HFFc6 (cell line): ENCODE measurements around the gene RAD51B. TPM values are rescaled to one million over a fixed set of nuclear protein-coding genes. Genes with fewer than 3 reads are reported as not detected.

Source experiments
- DNase-seq: peaks from one replicate; pipeline ENCODE4 v3.0.0-alpha.2; 2018
- H3K27ac Mint-ChIP-seq: 2 replicates; pipeline ENCODE4 v1.8.0; 2020; ENCODE audit warnings: mild to moderate bottlenecking, mixed read lengths
- H3K27me3 Mint-ChIP-seq: 2 replicates; pipeline ENCODE4 v1.8.0; 2021; ENCODE audit warnings: mild to moderate bottlenecking, moderate library complexity, mixed read lengths; ENCODE audit not compliant: insufficient read depth
- H3K36me3 Mint-ChIP-seq: 2 replicates; pipeline ENCODE4 v1.8.0; 2021; ENCODE audit warnings: low read depth, mixed read lengths
- H3K4me1 Mint-ChIP-seq: 2 replicates; pipeline ENCODE4 v1.8.0; 2020; ENCODE audit warnings: low read depth, mixed read lengths
- H3K4me3 Mint-ChIP-seq: 2 replicates; pipeline ENCODE4 v1.8.0; 2020; ENCODE audit warnings: mild to moderate bottlenecking, moderate library complexity, mixed read lengths
- H3K9me3 Mint-ChIP-seq: 2 replicates; pipeline ENCODE4 v1.8.0; 2020; ENCODE audit warnings: mild to moderate bottlenecking, mixed read lengths
- total RNA-seq, 6 experiments: library from RNA; stranded (reverse); fragmentation: NEBNext Ultra II Directional; extraction: Animal tissue kit (Norgen Biotek cat#: 25700); gene quantifications; 2 replicates in 1 of 6; 3 replicates in 5 of 6; pipeline ENCODE4 v1.2.3, GENCODE V29; 2021
- TF ChIP-seq, protein P1 (sequence below): fragments of 200-600 bp; sonication (generic); IDR thresholded peaks from 2 replicates; pipeline ENCODE4 v1.5.0; 2021; ENCODE audit warnings: antibody characterized with exemption, mild to moderate bottlenecking

The RAD51B gene
- total RNA-seq, 6 experiments from 2014 or later, result 7.1 to 12.4 (median 9.6) TPM

GRCh38 chr14:68511129-68512047, 691.8 kb downstream of the RAD51B start:
- no peaks in the 10 kb centered on the region; the same call in 1 of the 2 replicates for H3K36me3 Mint-ChIP-seq
- no peaks in the 10 kb centered on the region for H3K27me3 Mint-ChIP-seq
- no peak for DNase-seq
- H3K4me1 Mint-ChIP-seq, result peaks cover 58% of the 10 kb centered on the region
- TF ChIP-seq, protein P1, sequence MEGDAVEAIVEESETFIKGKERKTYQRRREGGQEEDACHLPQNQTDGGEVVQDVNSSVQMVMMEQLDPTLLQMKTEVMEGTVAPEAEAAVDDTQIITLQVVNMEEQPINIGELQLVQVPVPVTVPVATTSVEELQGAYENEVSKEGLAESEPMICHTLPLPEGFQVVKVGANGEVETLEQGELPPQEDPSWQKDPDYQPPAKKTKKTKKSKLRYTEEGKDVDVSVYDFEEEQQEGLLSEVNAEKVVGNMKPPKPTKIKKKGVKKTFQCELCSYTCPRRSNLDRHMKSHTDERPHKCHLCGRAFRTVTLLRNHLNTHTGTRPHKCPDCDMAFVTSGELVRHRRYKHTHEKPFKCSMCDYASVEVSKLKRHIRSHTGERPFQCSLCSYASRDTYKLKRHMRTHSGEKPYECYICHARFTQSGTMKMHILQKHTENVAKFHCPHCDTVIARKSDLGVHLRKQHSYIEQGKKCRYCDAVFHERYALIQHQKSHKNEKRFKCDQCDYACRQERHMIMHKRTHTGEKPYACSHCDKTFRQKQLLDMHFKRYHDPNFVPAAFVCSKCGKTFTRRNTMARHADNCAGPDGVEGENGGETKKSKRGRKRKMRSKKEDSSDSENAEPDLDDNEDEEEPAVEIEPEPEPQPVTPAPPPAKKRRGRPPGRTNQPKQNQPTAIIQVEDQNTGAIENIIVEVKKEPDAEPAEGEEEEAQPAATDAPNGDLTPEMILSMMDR, result no peak; the same call in 1 of the 2 replicates
- H3K4me3 Mint-ChIP-seq, result no peak overlapping the region
- no peaks in the 10 kb centered on the region for H3K9me3 Mint-ChIP-seq
- H3K27ac Mint-ChIP-seq, result peak overlapping the region; percentile 94

DNA sequence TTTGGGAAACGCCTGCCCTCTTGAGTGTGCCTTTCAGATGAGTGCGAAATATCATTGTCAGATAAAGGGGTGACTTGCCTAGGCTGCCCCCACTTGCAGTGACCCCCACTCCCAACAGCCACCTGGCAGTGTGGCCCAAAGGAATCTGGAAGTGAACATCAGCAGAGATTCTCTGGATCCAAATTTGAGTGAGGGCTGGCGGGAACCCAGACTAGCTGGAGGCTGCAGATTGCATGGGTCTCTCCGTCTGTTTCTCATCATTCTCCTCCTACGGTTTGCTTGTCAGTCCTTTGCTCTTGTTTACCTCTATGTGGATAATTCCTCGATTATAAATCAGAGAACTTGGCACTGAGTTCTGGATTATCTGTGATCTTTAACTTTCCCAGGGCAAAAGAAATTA, 692.5 kb downstream of the RAD51B start:
- no peak overlapping the region for H3K27ac Mint-ChIP-seq
- no peaks in the 10 kb centered on the region for H3K27me3 Mint-ChIP-seq
- DNase-seq, result no peak
- TF ChIP-seq, protein P1, result no peak
- H3K36me3 Mint-ChIP-seq, result no peaks in the 10 kb centered on the region; the same call in 1 of the 2 replicates
- peaks cover 51% of the 10 kb centered on the region for H3K4me1 Mint-ChIP-seq
- peak overlapping the region; percentile 13; the same call in 1 of the 2 replicates for H3K4me3 Mint-ChIP-seq
- H3K9me3 Mint-ChIP-seq, result no peaks in the 10 kb centered on the region

DNA sequence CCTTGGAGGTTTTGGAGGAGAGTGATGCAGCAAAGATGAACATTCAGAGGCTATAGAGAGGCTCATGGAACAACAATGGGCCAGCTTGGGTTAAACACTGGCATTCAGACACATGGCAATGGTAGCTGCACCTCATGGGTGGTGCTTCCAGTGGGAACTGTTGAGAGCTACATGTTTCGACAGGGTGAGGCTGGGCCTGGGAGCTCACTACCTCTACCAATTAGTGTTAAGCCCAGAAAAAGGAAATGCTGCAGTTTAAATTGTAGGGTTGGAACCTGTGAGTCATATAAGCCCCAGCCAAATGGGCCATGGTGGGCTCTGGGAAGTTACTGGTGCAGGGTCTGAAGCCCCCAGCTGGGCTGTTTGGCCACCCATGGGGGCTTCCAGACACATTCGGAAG, 693.6 kb downstream of the RAD51B start:
- Mint-ChIP-seq H3K4me3 (no peak overlapping the region), H3K36me3 (no peaks in the 10 kb centered on the region; the same call in 1 of the 2 replicates), H3K27me3 (no peaks in the 10 kb centered on the region), H3K27ac (no peak overlapping the region), H3K4me1 (peaks cover 47% of the 10 kb centered on the region), H3K9me3 (no peaks in the 10 kb centered on the region)
- TF ChIP-seq, protein P1, result no peak
- DNase-seq, result no peak

DNA sequence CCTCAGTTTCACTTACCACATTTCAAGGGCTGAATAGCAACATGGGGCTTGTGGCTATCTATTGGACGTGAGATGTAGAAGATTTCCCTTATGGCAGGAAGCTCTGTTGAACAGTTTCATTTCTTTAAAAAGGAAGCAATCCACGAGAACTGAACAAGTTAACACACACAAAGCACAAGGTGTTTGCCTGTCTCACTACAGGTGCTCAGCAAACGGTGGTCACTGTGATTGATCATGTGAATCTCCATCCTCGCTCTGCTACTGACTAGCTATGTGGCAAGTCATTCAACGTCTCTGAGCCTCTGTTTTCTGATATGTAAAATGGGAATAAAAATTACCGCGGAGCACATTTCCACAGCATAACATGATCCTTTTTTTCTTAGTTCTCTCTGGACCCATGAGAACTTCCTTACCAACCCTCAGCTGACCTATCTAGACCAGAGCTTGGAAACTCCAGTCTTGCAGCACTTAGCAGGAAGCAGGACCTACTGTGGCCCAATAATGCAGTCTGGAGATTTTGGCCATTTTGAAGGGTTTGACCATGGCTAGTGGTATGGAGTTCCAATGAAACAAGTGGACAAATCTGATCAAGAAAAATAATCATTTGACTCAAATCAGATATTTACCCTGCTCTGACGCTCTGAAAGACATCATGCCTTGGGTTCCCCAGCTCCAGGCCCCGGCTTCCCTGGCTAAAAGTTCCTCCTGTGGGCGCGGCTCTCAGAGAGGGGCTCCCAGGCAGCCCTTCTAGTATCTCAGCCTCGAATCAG, 694.4 kb downstream of the RAD51B start:
- Mint-ChIP-seq H3K27ac (no peak overlapping the region), H3K4me3 (no peak overlapping the region), H3K36me3 (no peaks in the 10 kb centered on the region; the same call in 1 of the 2 replicates), H3K9me3 (no peaks in the 10 kb centered on the region), H3K4me1 (peaks cover 45% of the 10 kb centered on the region), H3K27me3 (no peaks in the 10 kb centered on the region)
- TF ChIP-seq, protein P1, result no peak
- DNase-seq, result no peak

DNA sequence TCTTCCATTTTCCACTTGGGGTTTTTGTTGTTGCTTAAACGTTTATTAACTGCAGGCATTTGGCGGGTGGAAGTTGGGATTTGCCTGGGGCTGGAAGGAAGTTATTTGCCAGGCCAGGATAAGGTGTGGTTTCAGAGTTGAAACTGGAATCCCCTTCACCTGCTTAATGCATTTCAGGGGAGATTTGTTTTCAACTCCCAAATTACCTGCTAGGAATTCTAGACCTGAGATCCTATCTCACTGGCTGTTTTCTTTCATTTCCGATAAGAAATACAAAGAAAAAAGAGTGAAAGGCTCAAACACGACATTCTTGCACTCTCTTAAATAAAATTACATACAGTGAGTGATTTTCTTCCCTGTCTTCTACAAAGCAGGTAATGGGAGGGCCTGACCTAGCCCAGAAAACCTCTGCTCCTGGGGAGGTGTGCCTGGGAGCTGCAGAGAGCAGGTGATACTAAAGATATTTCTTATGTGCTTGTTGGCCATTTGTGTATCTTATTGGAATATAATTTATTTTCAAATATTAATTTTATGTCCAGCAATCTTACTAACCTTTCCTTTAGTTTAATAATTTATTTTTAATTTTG, 695.1 kb downstream of the RAD51B start:
- peaks cover 43% of the 10 kb centered on the region for H3K4me1 Mint-ChIP-seq
- H3K27me3 Mint-ChIP-seq, result no peaks in the 10 kb centered on the region
- no peak overlapping the region for H3K27ac Mint-ChIP-seq
- H3K4me3 Mint-ChIP-seq, result no peak overlapping the region
- DNase-seq, result no peak
- TF ChIP-seq, protein P1, result no peak
- no peaks in the 10 kb centered on the region for H3K9me3 Mint-ChIP-seq
- no peaks in the 10 kb centered on the region for H3K36me3 Mint-ChIP-seq
